NK-92 treated with Interleukin-12 subunit alpha and Interleukin-12 subunit beta, amount 100 ng/mL, for 24 hours (cell line): ENCODE results near the gene ZBTB7C.

Experiments used
- DNase-seq: peaks from one replicate; lab custom pipeline; 2025; lab: John Stamatoyannopoulos, UW

ZBTB7C gene

DNA sequence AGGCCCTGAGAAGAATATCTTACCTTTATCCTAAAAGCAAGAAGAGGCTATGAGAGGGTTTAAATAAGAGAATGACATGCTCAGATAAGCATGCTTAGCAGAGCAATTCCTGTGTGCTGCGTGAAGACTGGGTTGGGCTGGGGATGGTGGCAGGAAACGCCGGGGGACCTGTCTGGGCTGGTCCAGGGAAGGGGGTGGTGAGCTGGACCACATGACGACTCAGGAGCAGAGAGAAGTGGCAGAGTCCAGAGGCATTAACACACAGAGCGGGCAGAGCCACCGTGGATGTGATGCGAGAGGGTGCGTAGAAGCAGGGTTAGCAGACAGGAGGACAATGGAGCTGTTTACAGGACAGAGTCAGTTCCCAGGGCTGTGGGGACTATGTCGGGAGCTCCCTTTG is 84.5 kb downstream of the ZBTB7C start:
- DNase-seq: no peak

- no peak for DNase-seq
Measured at GRCh38 chr18:48323151-48323550, 86.0 kb downstream of the ZBTB7C start.

- DNase-seq: no peak
Measured at GRCh38 chr18:48321536-48321935, 87.6 kb downstream of the ZBTB7C start.

DNA sequence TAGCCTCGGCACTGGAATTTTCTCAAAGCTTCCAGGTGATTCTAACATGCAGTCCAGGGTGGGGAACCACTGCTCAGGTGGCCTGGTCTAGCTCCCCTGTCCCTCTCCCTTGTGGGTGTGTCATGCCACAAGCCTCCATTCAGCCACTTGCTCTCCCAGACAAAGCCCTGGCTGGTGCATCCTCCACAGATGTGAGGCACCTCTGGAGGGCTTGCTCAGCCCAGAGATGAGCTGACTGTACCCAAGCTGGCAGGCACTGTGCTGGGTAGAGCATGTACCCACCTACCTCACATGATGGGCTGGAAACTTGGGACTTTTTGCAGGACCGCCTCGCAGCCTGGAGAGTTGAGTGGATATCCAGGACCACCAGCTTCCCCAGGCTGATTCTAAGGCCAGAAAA is 88.1 kb downstream of the ZBTB7C start:
- DNase-seq: no peak

DNA sequence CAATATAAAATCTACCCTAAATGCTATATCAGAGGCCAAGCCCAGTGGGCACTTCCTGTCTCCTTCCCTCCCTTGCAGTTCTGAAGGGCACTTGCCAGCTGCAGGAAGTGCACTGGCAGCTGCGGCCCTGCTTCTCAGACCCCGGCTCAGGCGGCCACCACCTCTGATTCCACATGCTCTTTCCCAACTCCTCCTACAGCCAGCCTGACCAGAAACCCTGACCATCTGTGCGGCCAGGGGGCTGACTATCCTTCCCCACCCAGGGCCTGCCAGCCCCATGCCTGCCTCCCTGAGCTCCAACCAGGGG is 88.6 kb downstream of the ZBTB7C start:
- DNase-seq: no peak

- DNase-seq: no peak
Measured at GRCh38 chr18:48319801-48320638, 89.2 kb downstream of the ZBTB7C start.

DNA sequence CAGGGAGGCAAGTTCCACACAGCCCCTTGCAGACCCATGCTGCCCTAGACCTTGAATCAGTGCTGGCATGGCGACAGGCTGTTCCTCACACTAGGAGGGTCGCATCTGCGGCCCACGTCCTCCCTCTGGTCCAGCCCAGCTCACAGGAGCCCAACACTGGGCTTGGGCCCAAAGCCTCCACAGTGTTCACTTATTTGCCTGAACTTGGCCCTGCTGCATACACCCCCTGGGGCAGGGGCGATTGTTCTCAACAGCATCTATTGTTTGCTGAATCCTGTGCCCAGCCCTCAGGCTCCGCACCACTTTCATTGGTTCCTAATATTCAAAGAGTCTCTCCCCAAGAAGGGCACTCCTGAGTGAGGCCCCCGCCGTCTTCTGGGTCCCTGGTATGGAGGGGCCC is 90.7 kb downstream of the ZBTB7C start:
- DNase-seq: no peak

GRCh38 chr18:48317781-48318381 is 91.3 kb downstream of the ZBTB7C start:
- DNase-seq: no peak

DNA sequence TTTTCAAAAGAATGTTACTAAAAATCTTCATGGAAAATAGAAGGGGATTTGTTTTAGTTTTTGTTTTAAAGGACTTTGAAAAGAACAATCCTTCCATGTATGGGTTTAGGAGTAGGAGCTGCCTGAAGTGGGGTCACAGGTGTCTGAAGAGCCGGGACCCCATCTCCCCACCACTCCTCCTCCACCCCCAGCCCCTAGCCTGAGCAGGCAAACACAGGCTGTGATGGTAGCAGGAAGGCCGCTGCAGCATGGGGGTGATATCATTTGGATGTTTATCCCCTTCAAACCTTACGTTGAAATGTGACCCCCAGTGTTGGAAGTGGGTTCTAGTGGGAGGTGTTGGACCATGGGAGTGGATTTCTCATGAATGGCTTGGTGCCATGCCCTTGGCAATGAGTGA is 93.0 kb downstream of the ZBTB7C start:
- DNase-seq: no peak

- DNase-seq: no peak
Measured at GRCh38 chr18:48314690-48315089, 94.5 kb downstream of the ZBTB7C start.

DNA sequence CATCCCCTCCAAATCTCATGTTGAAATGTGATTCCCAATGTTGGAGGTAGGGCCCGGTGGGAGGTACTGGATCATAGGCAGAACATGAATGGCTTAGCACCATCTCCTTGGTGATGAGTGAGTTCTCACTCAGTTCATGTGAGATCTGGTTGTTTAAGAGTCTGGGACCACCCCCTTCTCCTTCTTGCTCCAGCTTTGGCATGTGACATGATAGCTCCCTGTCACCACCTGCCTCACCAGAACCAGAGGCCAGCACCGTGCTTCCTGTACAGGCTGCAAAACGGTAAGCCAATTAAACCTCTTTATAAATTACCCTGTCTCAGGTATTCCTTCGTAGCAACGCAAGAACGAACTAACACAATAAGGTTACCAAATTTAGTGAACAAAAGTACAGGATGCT is 95.4 kb downstream of the ZBTB7C start:
- DNase-seq: no peak

DNA sequence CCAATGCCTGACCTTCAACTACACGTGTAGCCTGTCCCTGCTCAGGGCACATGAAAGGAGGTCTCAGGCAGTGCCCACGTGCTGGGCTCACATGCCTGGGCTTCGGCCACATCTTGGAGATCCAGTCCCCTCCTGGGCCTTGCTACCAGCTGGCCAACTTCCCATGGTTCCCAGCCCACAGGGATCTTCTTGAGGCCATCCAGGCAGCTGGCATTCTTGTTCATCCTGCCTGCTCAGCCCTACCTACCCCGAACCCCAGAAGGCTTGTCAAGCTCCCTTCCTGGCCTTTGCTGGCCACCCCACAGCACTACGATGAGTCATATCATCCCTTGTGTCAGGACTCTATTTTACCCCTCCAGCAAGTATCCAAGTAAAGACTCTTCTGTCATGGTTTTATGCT is 97.1 kb downstream of the ZBTB7C start:
- DNase-seq: no peak

DNA sequence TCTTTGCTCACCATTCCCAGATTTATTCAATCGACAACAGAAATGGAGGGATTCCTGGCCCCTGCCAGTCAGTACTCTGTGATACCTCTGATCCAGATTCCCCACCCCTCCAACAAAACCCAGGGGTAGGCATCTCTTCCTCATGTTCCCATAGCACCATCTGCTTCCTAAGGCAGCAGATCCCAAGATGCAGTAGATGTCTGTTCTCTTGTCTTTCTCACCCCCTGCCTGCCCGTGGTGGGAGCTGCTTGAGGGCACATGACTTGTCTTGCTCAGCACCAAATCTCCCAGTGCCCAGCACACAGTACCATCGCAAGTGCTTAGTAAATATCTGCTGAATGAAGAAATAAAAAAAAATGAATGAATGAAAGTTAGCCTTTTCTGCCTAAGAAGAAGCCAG is 98.2 kb downstream of the ZBTB7C start:
- DNase-seq: no peak

GRCh38 chr18:48310353-48310752 is 98.8 kb downstream of the ZBTB7C start:
- no peak for DNase-seq

DNA sequence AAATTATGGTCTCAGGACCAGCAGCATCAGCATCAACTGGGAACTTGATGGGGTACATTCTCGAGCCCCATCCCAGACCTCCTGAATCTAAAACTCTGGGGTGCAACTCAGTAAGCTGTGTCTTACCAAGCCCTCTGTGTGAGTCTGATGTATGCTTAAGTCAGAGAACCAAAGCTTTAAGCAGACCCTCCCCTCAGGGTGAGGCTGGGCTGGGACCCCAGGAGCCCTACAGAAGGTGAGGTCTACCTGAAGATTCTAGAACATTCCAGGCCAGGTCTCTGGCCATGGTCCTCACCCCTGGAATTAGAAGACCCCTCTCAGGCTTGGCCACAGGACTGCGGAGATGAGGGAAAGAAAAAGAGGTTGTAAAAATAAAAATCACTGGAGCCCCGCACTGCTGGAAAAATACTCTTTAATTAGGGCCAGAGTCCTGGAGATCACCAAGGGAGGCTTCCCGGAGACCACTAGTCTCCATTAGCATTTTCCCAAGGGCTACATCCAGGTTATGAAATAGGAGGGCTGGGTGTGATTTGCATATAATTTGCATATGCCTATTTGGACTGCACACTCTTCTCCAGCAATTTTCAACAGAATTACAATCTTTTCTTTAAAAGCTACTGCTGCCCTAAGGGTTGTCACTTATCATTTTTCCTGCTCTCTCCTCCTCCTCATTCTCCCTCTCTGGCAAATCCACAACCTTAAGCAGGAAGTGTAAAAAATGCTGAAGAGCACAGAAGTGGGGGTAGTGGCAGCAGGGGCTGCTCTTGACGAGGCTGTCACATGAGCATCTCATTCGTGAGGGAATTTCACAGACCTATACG is 100.2 kb downstream of the ZBTB7C start:
- DNase-seq: no peak

- DNase-seq: no peak
Measured at GRCh38 chr18:48308027-48308635, 101.1 kb downstream of the ZBTB7C start.

- no peak for DNase-seq
Measured at GRCh38 chr18:48306838-48307237, 102.3 kb downstream of the ZBTB7C start.

- DNase-seq: no peak
Measured at GRCh38 chr18:48304906-48305693, 104.1 kb downstream of the ZBTB7C start.

DNA sequence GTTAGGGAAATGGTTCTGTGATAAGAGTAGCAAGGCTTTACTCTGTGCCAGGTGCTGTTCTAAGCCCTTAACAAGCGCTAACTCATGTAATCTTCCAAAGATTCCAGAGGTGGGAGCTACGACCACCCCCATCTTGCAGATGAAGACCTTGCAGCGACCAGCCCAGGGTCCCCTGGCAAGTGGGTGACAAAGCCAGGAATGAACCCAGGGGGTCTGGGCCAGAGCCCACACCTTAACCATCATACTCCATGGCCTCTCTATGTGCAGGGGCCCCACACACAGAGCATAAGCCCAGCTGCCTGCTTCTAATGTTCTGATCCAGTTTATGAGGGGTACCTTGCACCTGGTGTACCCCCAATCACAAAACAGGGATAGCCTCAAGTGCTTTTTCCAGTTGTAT is 105.3 kb downstream of the ZBTB7C start:
- no peak for DNase-seq

DNA sequence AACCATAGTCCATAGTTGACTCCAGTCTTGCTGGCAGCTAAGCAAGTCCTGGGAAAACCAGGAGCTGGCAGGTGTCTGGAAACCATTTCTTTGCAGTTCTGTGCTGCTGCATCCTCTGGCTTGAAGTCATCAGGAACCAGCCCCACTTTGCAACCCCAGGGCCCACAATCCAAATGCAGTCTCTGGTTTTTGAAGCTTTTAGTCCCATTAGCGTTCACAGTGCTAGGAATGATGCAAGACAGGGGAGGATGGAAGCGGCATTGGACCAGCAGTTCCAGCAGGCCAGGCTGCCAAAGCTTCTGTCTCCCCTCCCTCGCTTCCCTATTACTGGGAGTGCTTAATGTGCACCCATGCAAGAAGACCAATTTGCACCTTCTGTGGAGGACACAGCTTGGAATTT is 106.4 kb downstream of the ZBTB7C start:
- no peak for DNase-seq

GRCh38 chr18:48300463-48300961 is 108.7 kb downstream of the ZBTB7C start:
- DNase-seq: no peak

DNA sequence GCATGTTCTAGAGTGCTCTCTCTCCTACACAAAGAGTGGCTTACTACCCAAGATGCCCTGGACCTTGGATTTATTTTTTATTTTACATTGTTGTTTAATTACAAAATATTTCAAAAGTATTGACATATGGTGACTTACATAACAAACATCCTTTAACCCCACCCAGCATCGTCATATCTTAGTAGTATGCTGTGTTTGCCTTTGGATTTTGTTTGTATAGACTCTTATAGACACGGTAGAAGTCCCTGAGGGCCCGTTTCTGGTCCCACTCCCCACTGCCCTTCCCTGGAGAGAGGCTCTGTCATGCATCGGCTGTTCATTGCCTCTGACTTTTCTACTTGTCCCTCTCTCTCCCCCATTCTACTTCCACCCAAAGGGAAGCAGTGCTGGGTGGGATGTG is 112.0 kb downstream of the ZBTB7C start:
- DNase-seq: no peak
